HL-60/S4 treated with phorbol 12-myristate 13-acetate at 8.2 ng/mL for 4 days and 3 days (cell line): Measurements from ENCODE around the gene GPR143.

Experiments used
- in situ Hi-C: fragments of 300-500 bp; cut with MboI; formaldehyde crosslinking; loops from 2 replicates; pipeline ENCODE4 v1.15.0; 2022; ENCODE audit warnings: low sequenced_read_pairs

The GPR143 gene

GRCh38 chrX:9677098-9677739, 88.4 kb downstream of the GPR143 start:
- in situ Hi-C loops: no loop called here

- in situ Hi-C loops: no loop called here
These were observed 88.9 kb downstream of the GPR143 start for GRCh38 chrX:9676738-9677097.

GRCh38 chrX:9676306-9676705, 89.3 kb downstream of the GPR143 start:
- in situ Hi-C loops: no loop called here
